ACC112 (cell line): ENCODE measurements around the gene OR2T33.
"Not testable (repeated sequence)": the region's sequence is repeated elsewhere in the genome, so short reads cannot be mapped to it uniquely, and the experiment has no call there.

ENCODE experiments used
- H2AFZ ChIP-seq: fragments of 200-600 bp; sonication (generic); one replicate; pipeline ENCODE4 v1.6.0; 2017; ENCODE audit warnings: antibody characterized with exemption, low read length; ENCODE audit not compliant: unreplicated experiment
- H3K27ac ChIP-seq: fragments of 200-600 bp; sonication (generic); 2 replicates; pipeline ENCODE4 v1.5.1; 2014; ENCODE audit warnings: low read depth, mild to moderate bottlenecking, antibody characterized with exemption, low read length, moderate library complexity
- H3K27me3 ChIP-seq: fragments of 200-600 bp; sonication (generic); 2 replicates; pipeline ENCODE4 v1.6.1; 2014; ENCODE audit warnings: mild to moderate bottlenecking, antibody characterized with exemption, low read length, moderate library complexity, mixed read lengths; ENCODE audit not compliant: insufficient read depth
- H3K36me3 ChIP-seq: fragments of 200-600 bp; sonication (generic); 2 replicates; pipeline ENCODE4 v1.6.1; 2016; ENCODE audit warnings: mild to moderate bottlenecking, antibody characterized with exemption, low read length, moderate library complexity, mixed read lengths; ENCODE audit not compliant: insufficient read depth
- H3K4me1 ChIP-seq: fragments of 200-600 bp; sonication (generic); one replicate; pipeline ENCODE4 v1.6.1; 2016; ENCODE audit warnings: low read length, mixed read lengths; ENCODE audit not compliant: insufficient read depth, unreplicated experiment, control insufficient read depth
- H3K4me3 ChIP-seq: fragments of 200-600 bp; sonication (generic); 2 replicates; pipeline ENCODE4 v1.5.1; 2014; ENCODE audit warnings: mild to moderate bottlenecking, low read depth, low read length
- H3K79me2 ChIP-seq: fragments of 200-600 bp; sonication (generic); one replicate; pipeline ENCODE4 v1.6.0; 2016; ENCODE audit warnings: low read length; ENCODE audit not compliant: control insufficient read depth, unreplicated experiment, insufficient read depth

Gene OR2T33, protein sequence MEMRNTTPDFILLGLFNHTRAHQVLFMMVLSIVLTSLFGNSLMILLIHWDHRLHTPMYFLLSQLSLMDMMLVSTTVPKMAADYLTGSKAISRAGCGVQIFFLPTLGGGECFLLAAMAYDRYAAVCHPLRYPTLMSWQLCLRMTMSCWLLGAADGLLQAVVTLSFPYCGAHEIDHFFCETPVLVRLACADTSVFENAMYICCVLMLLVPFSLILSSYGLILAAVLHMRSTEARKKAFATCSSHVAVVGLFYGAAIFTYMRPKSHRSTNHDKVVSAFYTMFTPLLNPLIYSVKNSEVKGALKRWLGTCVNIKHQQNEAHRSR

GRCh38 chr1:248277876-248278275 is at the start of gene OR2T33:
Gene OR2T33 (minus strand): TSS chr1:248277976. CDS start chr1:248273814, 4,162 bp downstream.
- Histone ChIP-seq H2AFZ (no peak within 1 kb of the TSS), H3K27me3 (no peaks in the 10 kb centered on the region), H3K27ac (no peak within 1 kb of the TSS), H3K4me1 (no peaks in the 10 kb centered on the region), H3K36me3 (no peaks in the 10 kb centered on the region), H3K4me3 (no peak within 1 kb of the TSS), H3K79me2 (no peaks in the 10 kb centered on the region)

GRCh38 chr1:248324468-248324867 is 46.7 kb upstream of the OR2T33 start, which contains the start of gene OR2M7:
Gene OR2M7 (minus strand): TSS chr1:248324568. CDS start chr1:248324568, 0 bp downstream.
- Histone ChIP-seq H2AFZ (no peak within 1 kb of the TSS), H3K27me3 (no peaks in the 10 kb centered on the region), H3K4me1 (no peaks in the 10 kb centered on the region), H3K79me2 (no peaks in the 10 kb centered on the region), H3K27ac (no peak within 1 kb of the TSS), H3K36me3 (no peaks in the 10 kb centered on the region), H3K4me3 (no peak within 1 kb of the TSS)

- no peak overlapping the region for H3K4me3 ChIP-seq
- no peaks in the 10 kb centered on the region for H3K27me3 ChIP-seq
- no peak overlapping the region for H2AFZ ChIP-seq
- H3K79me2 ChIP-seq = no peaks in the 10 kb centered on the region
- no peak overlapping the region for H3K27ac ChIP-seq
- H3K36me3 ChIP-seq = no peaks in the 10 kb centered on the region
- no peaks in the 10 kb centered on the region for H3K4me1 ChIP-seq
Observed at GRCh38 chr1:248316796-248317195, 39.0 kb upstream of the OR2T33 start.

GRCh38 chr1:248306740-248307139 is 29.0 kb upstream of the OR2T33 start:
- not testable (repeated sequence) for H3K4me3 ChIP-seq, H2AFZ ChIP-seq, H3K27ac ChIP-seq, H3K27me3 ChIP-seq, H3K4me1 ChIP-seq, H3K79me2 ChIP-seq, H3K36me3 ChIP-seq

- H3K36me3 ChIP-seq = no peaks in the 10 kb centered on the region
- no peaks in the 10 kb centered on the region for H3K27me3 ChIP-seq
- H3K79me2 ChIP-seq = no peaks in the 10 kb centered on the region
- no peak overlapping the region for H3K4me3 ChIP-seq
- H3K4me1 ChIP-seq = no peaks in the 10 kb centered on the region
- no peak overlapping the region for H3K27ac ChIP-seq
- H2AFZ ChIP-seq = no peak overlapping the region
Observed at GRCh38 chr1:248306103-248306502, 28.3 kb upstream of the OR2T33 start.

DNA sequence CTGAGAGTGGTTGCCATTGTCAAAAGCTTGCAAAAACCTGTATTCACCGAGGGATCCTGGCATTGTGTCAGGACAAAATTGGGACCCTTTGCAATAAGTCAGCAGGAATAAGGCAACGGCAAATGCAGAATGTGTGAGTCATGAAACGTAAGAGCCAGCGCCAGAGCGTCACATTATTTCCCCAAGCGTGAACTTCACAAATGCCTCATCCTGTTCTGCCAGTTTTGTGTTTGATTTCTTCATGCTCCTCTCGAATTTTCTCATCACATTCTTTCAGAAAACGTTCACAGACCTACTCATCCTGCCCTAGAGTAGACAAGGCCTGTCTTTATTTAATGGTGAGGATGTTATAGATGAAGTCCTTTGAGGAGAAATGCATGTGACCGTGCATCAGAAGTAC is 27.9 kb upstream of the OR2T33 start:
- H2AFZ ChIP-seq, H3K4me3 ChIP-seq, H3K79me2 ChIP-seq, H3K27ac ChIP-seq, H3K27me3 ChIP-seq, H3K4me1 ChIP-seq, H3K36me3 ChIP-seq: not testable (repeated sequence)

DNA sequence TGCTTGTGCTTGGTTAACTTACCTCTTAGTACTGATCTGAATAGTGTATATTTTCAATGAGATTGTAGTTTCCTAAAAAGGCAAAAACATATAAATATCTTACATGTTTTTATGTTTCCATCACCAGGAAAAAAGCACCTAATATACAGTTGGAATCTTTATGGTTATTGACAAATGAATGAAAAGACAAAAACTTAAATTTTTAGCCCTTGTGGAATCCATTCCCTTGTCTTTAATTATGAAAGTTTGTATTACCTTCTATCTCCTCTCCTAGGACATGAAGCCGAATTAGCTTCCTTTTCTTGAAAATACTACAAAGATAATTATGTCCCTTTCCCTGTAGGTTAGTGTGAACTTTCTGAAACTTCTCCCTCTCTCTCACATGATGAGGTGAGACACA is 25.5 kb upstream of the OR2T33 start, which contains the start of gene OR2T12:
OR2T12 (minus strand) TSS at position 101 of the 400 bp plus-strand sequence. CDS start 7,846 bp downstream, outside the sequence.
- Histone ChIP-seq H3K4me3 (no peak within 1 kb of the TSS), H3K4me1 (no peaks in the 10 kb centered on the region), H3K27ac (no peak within 1 kb of the TSS), H3K27me3 (no peaks in the 10 kb centered on the region), H3K79me2 (no peaks in the 10 kb centered on the region), H3K36me3 (no peaks in the 10 kb centered on the region), H2AFZ (no peak within 1 kb of the TSS)

DNA sequence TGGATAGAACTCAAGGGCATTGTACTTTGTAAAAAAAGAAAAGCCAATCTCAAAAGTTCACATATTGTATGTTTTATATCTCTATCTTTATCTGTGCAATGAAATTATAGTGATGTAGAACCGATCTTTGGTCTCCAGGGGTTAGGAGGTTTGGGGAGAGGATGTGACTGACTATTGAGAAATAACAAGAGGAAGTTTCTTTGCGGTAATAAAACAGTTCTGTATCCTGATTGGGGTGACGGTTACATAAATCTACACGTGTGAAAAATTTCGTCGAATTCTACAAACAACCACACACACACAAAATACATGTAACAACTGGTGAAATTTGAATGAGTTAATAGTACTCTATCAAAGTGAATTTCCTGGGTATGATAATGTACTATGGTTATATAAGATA is 10.6 kb upstream of the OR2T33 start:
- no peak overlapping the region for H2AFZ ChIP-seq
- no peak overlapping the region for H3K4me3 ChIP-seq
- no peaks in the 10 kb centered on the region for H3K27me3 ChIP-seq
- H3K36me3 ChIP-seq = no peaks in the 10 kb centered on the region
- no peaks in the 10 kb centered on the region for H3K79me2 ChIP-seq
- no peaks in the 10 kb centered on the region for H3K4me1 ChIP-seq
- H3K27ac ChIP-seq = no peak overlapping the region

- H3K27ac ChIP-seq, H3K4me3 ChIP-seq, H3K4me1 ChIP-seq, H2AFZ ChIP-seq, H3K79me2 ChIP-seq, H3K36me3 ChIP-seq, H3K27me3 ChIP-seq: not testable (repeated sequence)
Observed at GRCh38 chr1:248273225-248273624, 4.6 kb downstream of the OR2T33 start.

DNA sequence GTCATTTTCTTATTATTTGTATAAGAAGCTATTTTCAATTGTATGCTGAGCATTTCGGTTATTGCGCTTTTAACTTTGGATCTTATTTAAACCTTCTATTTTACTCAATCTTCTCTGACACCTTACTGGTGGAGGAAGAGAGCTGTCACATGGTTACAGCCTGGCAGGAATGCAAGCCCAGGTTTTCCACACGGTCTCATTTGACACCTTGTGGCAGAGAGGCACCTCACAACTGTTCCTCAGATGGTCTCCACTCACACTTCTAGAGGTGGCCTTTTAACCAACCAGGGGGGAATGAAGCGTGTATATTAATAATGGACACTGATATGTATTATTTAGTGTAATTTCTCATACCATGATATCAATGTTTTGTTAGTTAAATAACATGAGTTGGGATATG is 9.6 kb downstream of the OR2T33 start:
- H3K27me3 ChIP-seq = no peaks in the 10 kb centered on the region
- no peak overlapping the region for H3K27ac ChIP-seq
- H3K36me3 ChIP-seq = no peaks in the 10 kb centered on the region
- no peaks in the 10 kb centered on the region for H3K79me2 ChIP-seq
- no peaks in the 10 kb centered on the region for H3K4me1 ChIP-seq
- H3K4me3 ChIP-seq = no peak overlapping the region
- H2AFZ ChIP-seq = no peak overlapping the region

- not testable (repeated sequence) for H3K4me1 ChIP-seq, H3K79me2 ChIP-seq, H3K36me3 ChIP-seq, H3K27me3 ChIP-seq, H3K4me3 ChIP-seq, H3K27ac ChIP-seq, H2AFZ ChIP-seq
Observed at GRCh38 chr1:248259309-248259708, 18.5 kb downstream of the OR2T33 start.
